Activated CD8-positive, alpha-beta memory T cell treated with anti-CD3 and anti-CD28 coated beads, Interleukin-2, amount 50 U/mL, for 1 hour (primary cell): Measurements from ENCODE around the gene QKI.

Source experiments
- DNase-seq: peaks from one replicate; pipeline ENCODE4 v3.0.0-alpha.2; 2020; ENCODE audit errors: extremely low read depth

Gene QKI

DNA sequence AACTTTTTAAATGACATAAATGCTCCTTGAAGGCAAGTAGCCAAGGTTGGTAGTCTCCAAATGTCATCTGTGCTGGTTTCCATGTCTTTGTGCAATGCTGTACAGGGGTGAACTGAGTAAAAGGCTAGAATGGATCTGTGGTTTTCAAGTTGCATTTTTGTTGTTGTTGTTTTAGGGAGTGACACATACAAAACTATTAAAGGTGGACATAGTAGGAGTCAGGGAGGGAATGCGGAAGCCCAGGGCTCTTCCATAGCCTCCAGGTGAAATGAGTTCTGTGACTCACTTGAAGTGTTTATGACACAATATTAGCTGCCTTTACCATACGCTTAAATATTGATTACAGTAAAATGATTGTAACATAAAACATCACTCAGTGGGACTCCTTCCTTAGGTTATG, 22.5 kb upstream of the QKI start:
- no peak for DNase-seq

DNA sequence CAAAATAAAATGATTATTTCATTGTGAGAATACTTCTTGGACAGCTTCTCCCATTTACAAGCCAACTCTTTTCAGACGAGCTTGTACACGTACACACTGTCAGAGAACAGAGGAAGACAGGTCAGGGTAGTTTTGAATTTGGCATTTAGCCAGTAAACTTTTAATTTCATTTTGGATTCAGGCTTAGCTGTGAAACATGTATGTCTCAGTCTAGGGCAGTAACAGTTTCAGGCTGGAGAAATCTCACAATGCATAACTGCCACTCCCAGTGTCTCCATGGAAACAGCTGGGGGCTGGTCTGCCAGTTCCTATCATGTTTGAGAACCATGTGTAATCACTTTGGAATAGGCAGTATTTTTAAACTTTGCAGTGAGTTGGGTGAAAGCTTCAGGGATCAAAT, 22.0 kb upstream of the QKI start:
- DNase-seq = no peak

DNA sequence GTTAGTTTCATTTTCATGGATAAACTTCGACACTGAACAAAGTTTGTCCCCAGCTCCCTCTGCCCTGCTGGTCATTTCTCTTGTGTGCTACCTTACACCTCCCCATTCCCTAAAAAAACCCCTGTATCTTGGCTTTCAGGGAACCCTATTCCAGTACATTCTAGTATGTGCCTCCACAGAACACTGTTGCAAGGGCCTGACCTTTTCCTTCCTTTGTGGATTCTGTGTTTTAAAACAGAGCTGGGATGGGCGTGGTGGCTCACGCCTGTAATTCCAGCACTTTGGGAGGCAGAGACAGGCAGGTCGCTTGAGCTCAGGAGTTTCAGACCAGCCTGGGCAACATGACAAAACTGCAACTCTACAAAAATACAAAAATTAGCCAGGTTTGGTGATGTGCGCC, 20.6 kb upstream of the QKI start:
- no peak for DNase-seq

DNA sequence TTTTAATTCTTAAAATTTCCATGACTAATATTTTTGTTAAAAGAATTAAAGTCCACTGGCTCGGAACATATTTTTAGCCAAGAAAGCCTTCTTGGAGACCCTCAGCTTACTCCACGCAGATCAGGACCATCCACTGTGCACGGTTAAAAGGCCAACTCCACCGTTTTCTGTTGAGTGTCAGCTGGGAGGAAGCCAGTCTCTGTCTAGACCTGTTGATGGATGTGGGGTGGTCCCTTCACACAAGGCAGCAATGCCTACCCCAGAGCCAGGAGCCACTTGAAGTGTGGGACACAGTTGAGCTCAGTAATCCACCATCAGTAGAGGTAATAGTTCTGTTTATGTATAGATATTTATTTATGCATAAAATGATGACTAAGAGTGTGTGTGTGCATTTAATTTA, 19.9 kb upstream of the QKI start:
- no peak for DNase-seq

DNA sequence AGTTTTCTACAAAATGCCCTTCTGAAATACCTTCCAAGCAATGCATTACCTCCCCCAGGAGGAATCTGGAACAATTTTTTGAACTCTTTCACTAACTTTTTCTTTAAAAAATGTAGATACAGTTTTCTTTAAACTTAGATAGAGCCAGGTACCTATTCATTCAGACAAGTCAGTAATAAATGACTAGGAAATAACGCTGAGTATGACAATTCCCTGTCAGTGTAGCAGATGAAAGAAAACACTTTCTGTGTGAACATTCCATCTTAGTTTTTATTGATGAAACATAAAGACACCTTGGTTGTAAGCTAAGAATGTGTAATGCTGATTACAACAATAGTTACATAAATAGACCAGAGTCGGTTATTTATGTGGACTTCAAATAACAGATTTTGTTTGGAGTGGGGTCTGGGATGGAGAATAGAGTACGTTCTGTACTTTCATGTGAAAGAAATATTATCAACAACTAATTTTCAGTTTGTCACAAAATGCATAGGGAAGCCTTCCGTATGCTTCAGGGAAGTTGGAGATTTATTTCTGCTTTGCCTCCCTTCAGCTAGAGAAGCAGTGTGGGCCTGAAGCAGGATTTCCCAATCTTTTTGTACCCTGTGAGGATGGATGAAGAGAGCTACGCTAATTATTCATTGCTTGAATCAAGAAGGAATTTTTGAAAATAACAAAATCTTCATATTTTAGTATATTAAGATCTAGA, 19.2 kb upstream of the QKI start:
- DNase-seq = no peak

GRCh38 chr6:163395831-163396185, 18.7 kb upstream of the QKI start:
- no peak for DNase-seq

GRCh38 chr6:163397326-163397725, 17.2 kb upstream of the QKI start:
- DNase-seq = no peak

GRCh38 chr6:163398115-163398514, 16.4 kb upstream of the QKI start:
- no peak for DNase-seq

- no peak for DNase-seq
Measured at GRCh38 chr6:163398815-163399214, 15.7 kb upstream of the QKI start.

- no peak for DNase-seq
Measured at GRCh38 chr6:163400509-163400908, 14.0 kb upstream of the QKI start.

- DNase-seq = no peak
Measured at GRCh38 chr6:163401039-163401885, 13.3 kb upstream of the QKI start.

GRCh38 chr6:163402616-163403015, 11.9 kb upstream of the QKI start:
- DNase-seq = no peak

GRCh38 chr6:163404825-163405265, 9.7 kb upstream of the QKI start:
- DNase-seq = no peak

- DNase-seq = no peak
Measured at GRCh38 chr6:163405412-163406309, 8.9 kb upstream of the QKI start.

DNA sequence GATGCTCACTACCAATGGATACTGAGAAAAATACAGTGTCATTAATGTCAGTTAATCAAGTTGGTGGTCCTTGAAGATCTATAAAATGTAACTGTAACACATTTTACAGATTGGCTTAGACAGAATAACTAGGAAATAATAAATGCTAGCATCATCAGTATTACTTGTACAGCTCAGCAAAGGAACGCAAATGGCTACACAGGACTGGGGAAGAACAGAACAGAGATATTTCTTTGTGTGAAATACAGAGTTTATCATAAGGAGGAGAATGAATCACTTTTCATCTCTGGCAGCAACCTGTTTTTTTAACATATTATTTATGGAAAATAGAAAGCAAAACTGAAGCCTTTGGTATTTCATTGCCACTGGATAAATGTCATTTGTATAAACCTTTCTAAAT, 8.2 kb upstream of the QKI start:
- DNase-seq = no peak

GRCh38 chr6:163406830-163407229, 7.7 kb upstream of the QKI start:
- DNase-seq = no peak

DNA sequence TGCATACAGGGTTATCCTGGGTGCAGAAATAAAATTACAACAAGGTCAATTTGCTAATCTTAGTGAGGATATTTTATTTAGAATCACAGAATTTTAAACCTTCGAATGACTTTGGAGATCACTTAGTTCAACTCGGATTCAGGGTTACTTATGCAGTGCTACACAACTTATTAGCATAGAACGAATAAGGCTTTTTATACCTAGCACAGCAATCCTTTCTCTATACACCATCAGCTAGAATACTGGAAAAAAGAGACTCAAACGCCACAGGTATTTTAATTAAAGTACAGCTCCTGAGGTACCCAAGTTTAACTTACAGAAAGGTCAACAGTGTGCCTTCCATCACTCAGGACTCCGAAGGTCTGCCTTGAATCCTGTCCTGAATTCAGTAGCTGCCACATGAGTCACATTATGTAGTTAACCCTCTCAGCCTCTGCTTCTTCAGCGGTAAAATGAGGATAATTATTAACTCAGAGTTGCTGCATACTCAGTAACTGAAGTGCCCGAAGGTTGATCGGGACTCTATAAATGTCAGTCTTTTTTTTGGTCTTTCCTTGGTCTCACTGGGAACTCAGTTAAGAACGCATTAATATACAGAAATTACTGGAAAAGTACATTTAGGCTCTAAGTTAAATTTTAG, 6.0 kb upstream of the QKI start:
- DNase-seq = no peak

DNA sequence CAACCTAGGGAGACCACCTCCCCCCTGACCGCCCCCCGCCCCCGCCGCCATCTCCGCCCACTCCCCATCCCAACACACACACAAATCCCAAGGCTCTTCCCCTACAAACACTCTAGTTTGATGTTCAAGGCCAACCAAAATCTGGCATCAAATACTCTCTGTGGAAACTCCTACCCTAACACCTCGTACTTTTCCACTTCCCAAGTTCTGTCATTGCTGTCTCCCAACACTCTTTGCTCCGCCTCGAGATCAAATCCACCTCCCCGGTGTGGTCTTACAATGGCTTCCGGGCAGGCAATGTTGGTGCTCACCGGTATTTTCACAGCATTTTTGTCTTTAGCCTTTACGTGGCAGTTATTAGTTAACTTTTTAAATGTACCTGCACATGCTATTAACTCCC, 4.8 kb upstream of the QKI start:
- no peak for DNase-seq

DNA sequence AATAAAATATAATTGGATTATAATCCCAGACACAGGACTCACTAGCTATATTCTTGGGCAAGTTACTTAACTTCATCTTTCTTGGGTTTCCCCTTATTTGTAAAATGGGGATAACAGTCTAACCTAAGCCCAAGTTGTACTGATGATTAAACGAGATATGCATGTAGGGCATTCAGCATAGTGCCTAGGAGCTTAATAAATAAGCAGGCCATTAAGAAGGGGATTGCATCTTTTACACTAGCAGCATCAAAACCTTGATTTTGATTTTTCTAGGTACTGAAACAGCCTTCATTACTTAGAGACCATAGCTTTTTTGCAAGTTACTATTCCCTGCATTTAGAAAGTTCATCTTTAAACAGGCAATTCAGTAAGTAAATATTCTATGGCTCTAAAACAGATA, 2.2 kb upstream of the QKI start:
- no peak for DNase-seq

DNA sequence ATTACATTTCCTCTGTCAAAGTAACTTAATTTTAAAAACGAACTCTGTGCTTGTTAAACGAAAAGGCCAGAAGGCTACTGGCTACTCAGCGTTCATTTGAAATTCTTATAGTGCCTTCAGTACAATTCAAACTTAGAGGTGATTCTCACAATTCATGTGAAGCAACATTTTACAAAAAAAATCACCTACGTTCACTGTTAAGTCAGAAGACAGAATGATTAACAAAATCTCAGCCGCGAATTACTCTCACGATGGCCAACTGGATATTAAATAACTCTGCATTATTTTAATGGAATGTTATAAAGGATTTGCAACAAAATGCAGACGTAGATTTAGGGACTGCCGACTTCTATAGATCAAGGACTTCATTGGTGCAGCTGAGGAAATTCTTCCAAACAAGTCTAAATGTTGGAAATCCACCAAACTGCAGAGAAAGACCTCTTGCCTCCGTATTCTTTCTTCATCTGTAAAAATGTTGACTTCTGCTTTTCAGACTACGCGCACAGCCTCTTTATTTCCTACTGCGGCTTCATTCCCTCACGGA, 1.6 kb upstream of the QKI start:
- DNase-seq = no peak

DNA sequence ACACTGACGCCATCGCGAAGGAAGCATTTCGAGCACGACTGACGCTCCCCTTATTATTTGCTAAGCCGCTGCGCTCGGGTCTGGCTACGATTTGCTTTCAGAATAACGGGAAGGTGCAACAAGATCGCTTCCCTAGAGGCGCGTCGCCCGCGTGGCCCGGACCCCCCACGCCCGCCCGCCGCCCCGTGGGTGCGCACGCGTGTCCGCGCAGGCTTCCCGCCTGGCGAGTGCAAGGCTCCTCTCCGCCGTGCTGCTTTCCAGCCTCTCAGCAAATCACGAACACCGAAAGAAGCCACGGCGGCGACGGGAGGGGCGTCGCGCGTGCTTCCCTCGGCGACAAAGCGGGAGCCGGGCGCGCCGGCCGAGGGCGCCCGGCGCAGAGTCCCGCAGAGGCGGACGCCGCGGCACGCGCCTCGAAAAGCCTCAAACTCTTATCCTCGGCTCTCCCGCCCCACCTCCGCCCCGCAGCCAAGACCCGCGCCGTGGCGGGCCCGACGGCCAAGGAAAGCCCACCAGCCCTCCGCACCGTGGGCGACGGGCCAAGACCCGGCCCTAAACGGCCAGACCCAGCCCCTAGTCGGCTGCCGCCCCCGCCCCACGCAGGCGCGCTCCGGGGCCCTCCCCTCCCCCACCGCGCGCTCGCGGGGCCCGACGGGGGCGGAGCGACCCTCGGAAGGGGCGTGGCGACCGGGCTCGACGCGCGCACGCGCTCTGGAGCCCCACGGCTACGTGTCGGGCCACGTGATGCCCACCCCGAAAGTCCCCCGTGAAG, 987 bp upstream of the QKI start:
- peak; percentile 56 for DNase-seq
